ENCODE measurements around the gene UBA7. TPM values are rescaled to one million over a fixed set of nuclear protein-coding genes. Genes with fewer than 3 reads are reported as not detected.

The UBA7 gene
- total and polyA plus RNA-seq, 2 donors (not counting 3 experiments of a cell fraction or from before 2014, with no cell fraction given), result 57.4 to 80.7 TPM

DNA sequence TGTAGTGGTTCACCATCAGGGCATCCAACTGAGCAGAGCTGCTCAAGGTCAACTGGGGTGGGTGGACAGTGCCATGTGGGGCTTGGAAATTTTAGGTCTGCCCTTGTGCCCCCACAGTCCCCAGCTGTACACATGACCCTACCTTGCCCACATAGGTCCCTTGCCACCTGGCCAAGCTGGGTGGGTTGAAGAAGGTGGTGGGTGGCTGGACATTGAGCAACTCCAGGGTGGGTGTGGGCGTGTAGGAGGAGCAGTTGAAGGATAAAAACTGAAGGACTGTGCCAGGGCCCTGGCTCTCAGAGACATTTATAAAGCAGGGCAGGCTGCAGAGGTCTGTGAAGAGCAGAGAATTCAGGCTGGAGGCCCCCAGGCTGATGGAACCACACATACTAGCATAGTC lies 14.6 kb downstream of the UBA7 start:
- no peak overlapping the region for H3K27ac ChIP-seq (ENCODE audit: insufficient read depth, low read depth, low read length)
- ChIA-PET CTCF (interaction anchor here (0.9 to 12.4 kb wide), 5 partner anchors 13 to 103 kb away, joined by 3 to 545 read pairs (median 3); partner anchors contain the start of genes IP6K1 and UBA7), POLR2A (no interaction called here)
- H3K27me3 ChIP-seq (ENCODE audit: control insufficient read depth in 2 of 2, insufficient read depth in 2 of 2, low read length in 2 of 2), result no peaks in the 10 kb centered on the region
- H3K4me3 ChIP-seq (replicated peaks in 1 of 3; ENCODE audit: insufficient read depth in 1 of 3, low read depth in 1 of 3, low read length in 3 of 3), result no peak overlapping the region
- H3K9me3 ChIP-seq (replicated peaks; ENCODE audit: control insufficient read depth, insufficient read depth, low read length), result no peaks in the 10 kb centered on the region
- no peaks in the 10 kb centered on the region for H3K36me3 ChIP-seq (ENCODE audit: control insufficient read depth in 2 of 2, extremely low read depth in 1 of 2, insufficient read depth in 2 of 2, low read length in 2 of 2)
- no peak overlapping the region for H3K4me2 ChIP-seq (ENCODE audit: insufficient read depth, low read length)
- H4K20me1 ChIP-seq (replicated peaks; ENCODE audit: control insufficient read depth, extremely low read depth, insufficient read depth, low read length), result no peaks in the 10 kb centered on the region
- DNase-seq (ENCODE audit: low read depth, low spot score), result no peak
- H2AFZ ChIP-seq (ENCODE audit: low read depth, low read length), result no peak overlapping the region
- H3K79me2 ChIP-seq (ENCODE audit: control insufficient read depth, insufficient read depth, low read length), result no peaks in the 10 kb centered on the region
- no TSS peak for BruUV-seq (replicated peaks)
- intact Hi-C loops (cut with micrococcal nuclease) (no loop called here), dilution Hi-C loops (cut with MboI; ENCODE audit: extremely low pct_ligation_motif_present, low sequenced_read_pairs) (no loop called here)
- TF ChIP-seq, protein P1, sequence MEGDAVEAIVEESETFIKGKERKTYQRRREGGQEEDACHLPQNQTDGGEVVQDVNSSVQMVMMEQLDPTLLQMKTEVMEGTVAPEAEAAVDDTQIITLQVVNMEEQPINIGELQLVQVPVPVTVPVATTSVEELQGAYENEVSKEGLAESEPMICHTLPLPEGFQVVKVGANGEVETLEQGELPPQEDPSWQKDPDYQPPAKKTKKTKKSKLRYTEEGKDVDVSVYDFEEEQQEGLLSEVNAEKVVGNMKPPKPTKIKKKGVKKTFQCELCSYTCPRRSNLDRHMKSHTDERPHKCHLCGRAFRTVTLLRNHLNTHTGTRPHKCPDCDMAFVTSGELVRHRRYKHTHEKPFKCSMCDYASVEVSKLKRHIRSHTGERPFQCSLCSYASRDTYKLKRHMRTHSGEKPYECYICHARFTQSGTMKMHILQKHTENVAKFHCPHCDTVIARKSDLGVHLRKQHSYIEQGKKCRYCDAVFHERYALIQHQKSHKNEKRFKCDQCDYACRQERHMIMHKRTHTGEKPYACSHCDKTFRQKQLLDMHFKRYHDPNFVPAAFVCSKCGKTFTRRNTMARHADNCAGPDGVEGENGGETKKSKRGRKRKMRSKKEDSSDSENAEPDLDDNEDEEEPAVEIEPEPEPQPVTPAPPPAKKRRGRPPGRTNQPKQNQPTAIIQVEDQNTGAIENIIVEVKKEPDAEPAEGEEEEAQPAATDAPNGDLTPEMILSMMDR (IDR thresholded peaks at IDR 0.05; ENCODE audit: extremely low read depth in 1 of 2, insufficient read depth in 1 of 2, low read depth in 1 of 2, low read length in 2 of 2), result no peak
- TF ChIP-seq MYC (IDR thresholded peaks at IDR 0.05; ENCODE audit: low read depth, low read length) (no peak), GATA2 (IDR thresholded peaks at IDR 0.05; ENCODE audit: insufficient read depth, insufficient read length, low read depth, low read length) (no peak)
- peaks cover 4% of the 10 kb centered on the region for H3K4me1 ChIP-seq (ENCODE audit: control insufficient read depth, extremely low read depth, insufficient read depth, low read length)
- H3K9me1 ChIP-seq (replicated peaks; ENCODE audit: control insufficient read depth, extremely low read depth, insufficient read depth, low read length), result no peaks in the 10 kb centered on the region
- H3K9ac ChIP-seq (replicated peaks; ENCODE audit: extremely low read depth, insufficient read depth, low read length), result no peak overlapping the region
- no peak for FAIRE-seq

GRCh38 chr3:49794926-49795905 lies 18.5 kb downstream of the UBA7 start:
- BruUV-seq (replicated peaks), result no TSS peak
- Histone ChIP-seq H3K4me1 (ENCODE audit: control insufficient read depth, extremely low read depth, insufficient read depth, low read length) (peaks cover 3% of the 10 kb centered on the region), H3K4me2 (ENCODE audit: insufficient read depth, low read length) (no peak overlapping the region), H4K20me1 (replicated peaks; ENCODE audit: control insufficient read depth, extremely low read depth, insufficient read depth, low read length) (no peaks in the 10 kb centered on the region), H3K79me2 (ENCODE audit: control insufficient read depth, insufficient read depth, low read length) (no peaks in the 10 kb centered on the region), H3K9ac (replicated peaks; ENCODE audit: extremely low read depth, insufficient read depth, low read length) (no peak overlapping the region), H3K27ac (ENCODE audit: insufficient read depth, low read depth, low read length) (no peak overlapping the region), H3K27me3 (ENCODE audit: control insufficient read depth in 2 of 2, insufficient read depth in 2 of 2, low read length in 2 of 2) (no peaks in the 10 kb centered on the region), H3K9me1 (replicated peaks; ENCODE audit: control insufficient read depth, extremely low read depth, insufficient read depth, low read length) (no peaks in the 10 kb centered on the region), H2AFZ (ENCODE audit: low read depth, low read length) (no peak overlapping the region), H3K4me3 (replicated peaks in 1 of 3; ENCODE audit: insufficient read depth in 1 of 3, low read depth in 1 of 3, low read length in 3 of 3) (no peak overlapping the region), H3K36me3 (ENCODE audit: control insufficient read depth in 2 of 2, extremely low read depth in 1 of 2, insufficient read depth in 2 of 2, low read length in 2 of 2) (no peaks in the 10 kb centered on the region), H3K9me3 (replicated peaks; ENCODE audit: control insufficient read depth, insufficient read depth, low read length) (no peaks in the 10 kb centered on the region)
- POLR2A ChIA-PET, result no interaction called here
- intact Hi-C loops (cut with micrococcal nuclease), result no loop called here
- no peak for TF ChIP-seq MAX (IDR thresholded peaks at IDR 0.05; ENCODE audit: insufficient read depth, insufficient read length)
- no peak for TF ChIP-seq JUN (IDR thresholded peaks at IDR 0.05; ENCODE audit: borderline replicate concordance, insufficient read depth, insufficient read length, low read depth)
- no peak for TF ChIP-seq POLR2A (IDR thresholded peaks at IDR 0.05; ENCODE audit: low read depth, low read length)
- no peak for TF ChIP-seq GATA2 (IDR thresholded peaks at IDR 0.05; ENCODE audit: insufficient read depth, insufficient read length, low read depth, low read length)
- no peak for TF ChIP-seq FOS (IDR thresholded peaks at IDR 0.05; ENCODE audit: borderline replicate concordance, insufficient read depth, low read length)
- TF ChIP-seq POLR2AphosphoS5 (IDR thresholded peaks at IDR 0.05; ENCODE audit: insufficient read depth, low read depth, low read length), result no peak
- TF ChIP-seq EZH2 (IDR thresholded peaks at IDR 0.05; ENCODE audit: borderline replicate concordance, low read depth, low read length, severe bottlenecking), result no peak
- TF ChIP-seq, protein P1 (IDR thresholded peaks at IDR 0.05; ENCODE audit: extremely low read depth in 1 of 2, insufficient read depth in 1 of 2, low read depth in 1 of 2, low read length in 2 of 2), result no peak
- TF ChIP-seq MYC (IDR thresholded peaks at IDR 0.05; ENCODE audit: low read depth, low read length), result no peak
- CTCF ChIA-PET, result interaction anchor here (1.4 kb wide), 1 partner anchor 23 kb away, joined by 3 read pairs; no protein-coding TSS in a partner anchor
- no peak for DNase-seq (ENCODE audit: low read depth, low spot score)
- no peak for FAIRE-seq
- dilution Hi-C loops (cut with MboI; ENCODE audit: extremely low pct_ligation_motif_present, low sequenced_read_pairs), result no loop called here
